NCI-H524 (cell line): ENCODE data around the gene PRRG3.

ENCODE experiments used
- DNase-seq, 2 experiments: peaks; one replicate each; lab custom pipeline; 2025; lab: John Stamatoyannopoulos, UW

Gene PRRG3

GRCh38 chrX:151742311-151742710 is 47.1 kb downstream of the PRRG3 start:
- DNase-seq = no peak

- DNase-seq = no peak
Measured at GRCh38 chrX:151743651-151744470, 48.6 kb downstream of the PRRG3 start.

- DNase-seq = no peak
Measured at GRCh38 chrX:151745651-151746050, 50.4 kb downstream of the PRRG3 start.

GRCh38 chrX:151746502-151746901 is 51.2 kb downstream of the PRRG3 start:
- DNase-seq = no peak

GRCh38 chrX:151750511-151750910 is 55.3 kb downstream of the PRRG3 start:
- DNase-seq = no peak

GRCh38 chrX:151752847-151753246 is 57.6 kb downstream of the PRRG3 start:
- DNase-seq = no peak

- peak; percentile 30 to 52 for DNase-seq
Measured at GRCh38 chrX:151753313-151754046, 58.2 kb downstream of the PRRG3 start.

- no peak for DNase-seq
Measured at GRCh38 chrX:151754047-151754429, 58.8 kb downstream of the PRRG3 start.

- DNase-seq = no peak
Measured at GRCh38 chrX:151754641-151755215, 59.5 kb downstream of the PRRG3 start.
